Right lobe of liver (tissue), 6 donors: ENCODE data around the gene TYW1. TPM values are rescaled to one million over a fixed set of nuclear protein-coding genes. Genes with fewer than 3 reads are reported as not detected.

ENCODE experiments used
- ATAC-seq, 4 donors: fragments of 200-7000 bp; cut with Tn5 transposase; one replicate each; pipeline ENCODE4 v1.9.1; 2020; ENCODE audit warnings: mild to moderate bottlenecking in 4 of 4, moderate library complexity in 4 of 4
- DNase-seq, 3 donors: peaks; one replicate each; pipeline ENCODE4 v3.0.0-alpha.2; 2020
- H3K27ac ChIP-seq, 3 donors: fragments of 200-600 bp; one replicate each; pipeline ENCODE4 v1.8.0; 2022
- H3K27me3 ChIP-seq, 2 donors: fragments of 200-600 bp; one replicate each; pipeline ENCODE4 v1.8.0; 2022
- H3K36me3 ChIP-seq, 4 donors: fragments of 200-600 bp; sonication (generic) in 1 of 4; one replicate each; pipeline versions ENCODE4 v1.5.1 to v1.8.0; 2017 to 2022; ENCODE audit warnings: control low read depth in 1 of 4
- H3K4me1 ChIP-seq, 4 donors: fragments of 200-600 bp; sonication (generic) in 1 of 4; one replicate each; pipeline versions ENCODE4 v1.5.1 to v1.8.0; 2017 to 2022; ENCODE audit warnings: control low read depth in 1 of 4
- H3K4me3 ChIP-seq, 3 donors: fragments of 200-600 bp; one replicate each; pipeline ENCODE4 v1.8.0; 2022
- H3K9me3 ChIP-seq, 4 donors: fragments of 200-600 bp; sonication (generic) in 1 of 4; one replicate each; pipeline versions ENCODE4 v1.5.1 to v1.8.0; 2017 to 2022; ENCODE audit warnings: control low read depth in 1 of 4
- POLR2A ChIP-seq: fragments of 450-650 bp; IDR thresholded peaks from one replicate; pipeline ENCODE4 v1.6.1; 2017; ENCODE audit warnings: antibody characterized with exemption, mild to moderate bottlenecking
- WGBS: methylation state at CpG from one replicate; pipeline ENCODE4 v1.1.6; 2018; ENCODE audit warnings: low coverage, low lambda C conversion rate; ENCODE audit not compliant: insufficient coverage; ENCODE audit errors: missing lambda C conversion rate; 5-methylcytosine and 5-hydroxymethylcytosine counted together
- intact Hi-C, 2 donors: fragments of 100-400 bp; cut with DNase I; formaldehyde crosslinking; loops; one replicate each; pipeline versions ENCODE4 v1.11.2 to v1.14.1; 2022
- total RNA-seq, 6 experiments: library from RNA; depleted of rRNA in 2 of 6; stranded (reverse); fragments of >200 nt in 2 of 6; fragmentation: NEBNext Ultra II Directional in 3 of 6; extraction: Animal tissue kit (Norgen Biotek cat#: 25700) in 3 of 6; gene quantifications; one replicate each; pipeline versions ENCODE4 v1.1.0 to v1.2.4, GENCODE V29; 2016 to 2023
- TF ChIP-seq, protein P1 (sequence below), 4 donors: fragments of 200-600 bp in 3 of 4; fragments of 450-650 bp in 1 of 4; IDR thresholded peaks; one replicate each; pipeline versions ENCODE4 v1.5.1 to v1.8.0; 2016 to 2022; ENCODE audit warnings: antibody characterized with exemption in 4 of 4, mild to moderate bottlenecking in 2 of 4
- donor health status: DM: no; HTN: yes; CAD: no.
- donor health status: DM: no; HTN: no; CAD: no.
- donor health status: DM: no; HTN: no; CAD: no.
- donor health status: DM: no; HTN: yes; CAD: no.
- donor health status: DM: no; HTN: yes; CAD: no.

TYW1 gene
- total RNA-seq, 6 experiments from 2014 or later, result 9.6 to 15.2 (median 10.2) TPM

GRCh38 chr7:66952343-66953043 lies 44.1 kb upstream of the TYW1 start:
- intact Hi-C loops, result no loop called here
- no peak overlapping the region for H3K27ac ChIP-seq
- peaks cover 0 to 97% (median 43%) of the 10 kb centered on the region in 4 donors for H3K36me3 ChIP-seq
- ATAC-seq (peak in 3 of 4 donors; percentile 21 to 69 (median 62)), DNase-seq (no peak)
- no peaks in the 10 kb centered on the region for H3K9me3 ChIP-seq
- H3K4me3 ChIP-seq, result no peak overlapping the region
- TF ChIP-seq POLR2A, result no peak
- TF ChIP-seq, protein P1, sequence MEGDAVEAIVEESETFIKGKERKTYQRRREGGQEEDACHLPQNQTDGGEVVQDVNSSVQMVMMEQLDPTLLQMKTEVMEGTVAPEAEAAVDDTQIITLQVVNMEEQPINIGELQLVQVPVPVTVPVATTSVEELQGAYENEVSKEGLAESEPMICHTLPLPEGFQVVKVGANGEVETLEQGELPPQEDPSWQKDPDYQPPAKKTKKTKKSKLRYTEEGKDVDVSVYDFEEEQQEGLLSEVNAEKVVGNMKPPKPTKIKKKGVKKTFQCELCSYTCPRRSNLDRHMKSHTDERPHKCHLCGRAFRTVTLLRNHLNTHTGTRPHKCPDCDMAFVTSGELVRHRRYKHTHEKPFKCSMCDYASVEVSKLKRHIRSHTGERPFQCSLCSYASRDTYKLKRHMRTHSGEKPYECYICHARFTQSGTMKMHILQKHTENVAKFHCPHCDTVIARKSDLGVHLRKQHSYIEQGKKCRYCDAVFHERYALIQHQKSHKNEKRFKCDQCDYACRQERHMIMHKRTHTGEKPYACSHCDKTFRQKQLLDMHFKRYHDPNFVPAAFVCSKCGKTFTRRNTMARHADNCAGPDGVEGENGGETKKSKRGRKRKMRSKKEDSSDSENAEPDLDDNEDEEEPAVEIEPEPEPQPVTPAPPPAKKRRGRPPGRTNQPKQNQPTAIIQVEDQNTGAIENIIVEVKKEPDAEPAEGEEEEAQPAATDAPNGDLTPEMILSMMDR (IDR thresholded peaks at IDR 0.05), result no peak
- 83% methylated on average over 8 of the region's 11 CpGs for WGBS
- no peaks in the 10 kb centered on the region for H3K4me1 ChIP-seq
- no peaks in the 10 kb centered on the region for H3K27me3 ChIP-seq

- H3K27me3 ChIP-seq, result no peaks in the 10 kb centered on the region
- H3K27ac ChIP-seq, result no peak overlapping the region
- intact Hi-C loops, result no loop called here
- DNase-seq (no peak), ATAC-seq (no peak)
- H3K4me1 ChIP-seq, result no peaks in the 10 kb centered on the region
- TF ChIP-seq POLR2A, result no peak
- TF ChIP-seq, protein P1 (IDR thresholded peaks at IDR 0.05), result no peak
- WGBS, result 74% methylated on average over 5 of the region's 5 CpGs
- H3K4me3 ChIP-seq, result no peak overlapping the region
- H3K36me3 ChIP-seq, result peaks cover 0 to 96% (median 42%) of the 10 kb centered on the region in 4 donors
- no peaks in the 10 kb centered on the region for H3K9me3 ChIP-seq
Observed at GRCh38 chr7:66953044-66953427, 43.6 kb upstream of the TYW1 start.

- DNase-seq (no peak), ATAC-seq (no peak)
- WGBS, result 92% methylated on average over 3 of the region's 13 CpGs
- Histone ChIP-seq H3K27ac (no peak overlapping the region), H3K36me3 (peaks cover 0 to 58% (median 16%) of the 10 kb centered on the region in 4 donors), H3K9me3 (no peaks in the 10 kb centered on the region), H3K4me1 (no peaks in the 10 kb centered on the region), H3K4me3 (no peak overlapping the region), H3K27me3 (no peaks in the 10 kb centered on the region)
- intact Hi-C loops, result no loop called here
- TF ChIP-seq, protein P1 (IDR thresholded peaks at IDR 0.05), result no peak
- TF ChIP-seq POLR2A, result no peak
Observed at GRCh38 chr7:66957595-66958290, 38.9 kb upstream of the TYW1 start.

DNA sequence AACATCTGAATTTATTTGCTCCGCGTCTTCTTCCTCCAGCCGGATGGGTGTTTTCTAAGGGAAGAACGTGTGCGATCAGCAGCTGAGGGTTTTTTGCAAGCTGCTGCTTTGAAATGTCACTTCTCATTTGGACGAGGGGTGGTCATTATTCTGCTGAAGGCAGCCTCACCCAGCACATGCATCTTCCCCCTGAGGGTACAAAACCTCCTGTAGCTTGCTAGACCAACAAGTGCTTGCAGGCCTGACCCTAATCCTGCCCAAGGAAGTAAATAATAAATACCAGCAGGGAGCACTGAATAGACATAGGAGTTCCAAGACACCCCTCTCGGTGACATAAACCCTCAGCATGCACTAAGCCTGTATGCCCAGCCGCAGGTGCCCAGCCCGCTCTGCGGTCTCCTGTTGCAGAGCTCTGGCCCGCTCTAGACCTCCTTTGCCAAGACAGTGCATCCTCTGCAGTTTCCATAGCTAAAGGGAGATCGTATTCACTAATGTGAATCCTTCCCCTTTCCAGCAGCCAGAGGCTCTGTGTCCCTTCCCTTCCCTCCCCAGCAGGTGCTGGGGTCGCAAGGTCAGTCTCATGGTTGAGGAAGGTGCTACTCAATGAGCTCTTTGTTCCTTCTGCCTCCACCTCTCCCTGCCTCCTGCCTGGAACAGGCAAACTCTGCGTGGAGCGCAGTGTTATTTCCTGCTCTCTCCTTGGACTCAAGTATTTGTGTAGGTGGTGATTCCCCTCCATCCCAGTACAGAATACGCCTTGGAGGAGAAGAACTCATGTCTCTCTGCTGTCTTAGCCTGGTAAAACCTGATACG lies 37.9 kb upstream of the TYW1 start:
- Histone ChIP-seq H3K4me1 (no peaks in the 10 kb centered on the region), H3K27me3 (no peaks in the 10 kb centered on the region), H3K27ac (no peak overlapping the region), H3K9me3 (no peaks in the 10 kb centered on the region), H3K4me3 (no peak overlapping the region), H3K36me3 (peaks cover 0 to 48% (median 13%) of the 10 kb centered on the region in 4 donors)
- no peak for DNase-seq
- TF ChIP-seq, protein P1 (IDR thresholded peaks at IDR 0.05), result no peak
- TF ChIP-seq POLR2A, result no peak
- intact Hi-C loops, result no loop called here
- WGBS, result 90% methylated on average over 9 of the region's 17 CpGs
- peak in 1 of 4 donors; percentile 28 for ATAC-seq
